ENCODE measurements around the gene TMEM243. TPM values are rescaled to one million over a fixed set of nuclear protein-coding genes. Genes with fewer than 3 reads are reported as not detected.

Gene TMEM243
- total and polyA plus RNA-seq, 10 of the 15 experiments (the other 5 are each of a cell fraction or from before 2014, with no cell fraction given) = 47.8 to 170 (median 77.9) TPM

GRCh38 chr7:87154569-87154968 lies 65.0 kb downstream of the TMEM243 start:
- Histone ChIP-seq H3K4me1 (ENCODE audit: control insufficient read depth, insufficient read depth, low read length) (peaks cover 6% of the 10 kb centered on the region; the same call in 1 of the 2 replicates), H3K9ac (ENCODE audit: control insufficient read depth, insufficient read depth, low read length) (peak overlapping the region; percentile 97), H3K79me2 (ENCODE audit: control insufficient read depth, insufficient read depth, low read length) (peaks cover 80% of the 10 kb centered on the region), H4K20me1 (ENCODE audit: control insufficient read depth, insufficient read depth) (no peaks in the 10 kb centered on the region; the same call in 1 of the 2 replicates), H3K9me3 (replicated peaks; ENCODE audit: control insufficient read depth, insufficient read depth, low read length) (no peaks in the 10 kb centered on the region), H2AFZ (ENCODE audit: control insufficient read depth, low read depth, low read length) (no peak overlapping the region), H3K27me3 (replicated peaks in 1 of 2; ENCODE audit: control insufficient read depth in 2 of 2, insufficient read depth in 2 of 2, low read length in 1 of 2) (no peaks in the 10 kb centered on the region), H3K4me2 (ENCODE audit: control insufficient read depth, insufficient read depth) (peak overlapping the region; percentile 72), H3K36me3 (ENCODE audit: control insufficient read depth in 2 of 2, insufficient read depth in 2 of 2, low read length in 1 of 2) (peaks cover 0 to 6% of the 10 kb centered on the region in 2 experiments; a peak in 1 of 4 replicates), H3K27ac (ENCODE audit: control insufficient read depth, insufficient read depth) (peak overlapping the region; percentile 99), H3K4me3 (peak overlapping the region; percentile 91)
- WGBS (ENCODE audit: insufficient coverage, insufficient replicate concordance, low lambda C conversion rate, missing lambda C conversion rate) = 0% methylated on average over 3 of the region's 3 CpGs
- in situ Hi-C loops (cut with MboI) (no loop called here), intact Hi-C loops (cut with micrococcal nuclease; ENCODE audit: unreplicated experiment) (loop anchor here (5.0 to 10.0 kb wide), 4 partner anchors 263 to 1060 kb away; partner anchors contain the start of genes DBF4 and SLC25A40)
- CTCF ChIA-PET = interaction anchor here (1.0 to 6.8 kb wide), 12 partner anchors 10 to 83 kb away, joined by 3 to 24 read pairs (median 4); partner anchors contain the start of gene TMEM243
- TF ChIP-seq, protein P1, sequence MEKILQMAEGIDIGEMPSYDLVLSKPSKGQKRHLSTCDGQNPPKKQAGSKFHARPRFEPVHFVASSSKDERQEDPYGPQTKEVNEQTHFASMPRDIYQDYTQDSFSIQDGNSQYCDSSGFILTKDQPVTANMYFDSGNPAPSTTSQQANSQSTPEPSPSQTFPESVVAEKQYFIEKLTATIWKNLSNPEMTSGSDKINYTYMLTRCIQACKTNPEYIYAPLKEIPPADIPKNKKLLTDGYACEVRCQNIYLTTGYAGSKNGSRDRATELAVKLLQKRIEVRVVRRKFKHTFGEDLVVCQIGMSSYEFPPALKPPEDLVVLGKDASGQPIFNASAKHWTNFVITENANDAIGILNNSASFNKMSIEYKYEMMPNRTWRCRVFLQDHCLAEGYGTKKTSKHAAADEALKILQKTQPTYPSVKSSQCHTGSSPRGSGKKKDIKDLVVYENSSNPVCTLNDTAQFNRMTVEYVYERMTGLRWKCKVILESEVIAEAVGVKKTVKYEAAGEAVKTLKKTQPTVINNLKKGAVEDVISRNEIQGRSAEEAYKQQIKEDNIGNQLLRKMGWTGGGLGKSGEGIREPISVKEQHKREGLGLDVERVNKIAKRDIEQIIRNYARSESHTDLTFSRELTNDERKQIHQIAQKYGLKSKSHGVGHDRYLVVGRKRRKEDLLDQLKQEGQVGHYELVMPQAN (conservative IDR thresholded peaks at IDR 0.05) = no peak
- TF ChIP-seq IRF4 (IDR thresholded peaks at IDR 0.05; ENCODE audit: low read depth, low read length) (no peak), JUNB (IDR thresholded peaks at IDR 0.05) (peak; percentile 61; the same call in 1 of the 2 replicates)
- no peak for ATAC-seq
- no peak for FAIRE-seq
- no TSS peak for BruUV-seq (replicated peaks)
- RAD21 ChIA-PET (ENCODE audit: unreplicated experiment) = interaction anchor here (1.0 to 6.0 kb wide), 6 partner anchors 12 to 190 kb away, joined by 3 to 153 read pairs (median 6); partner anchors contain the start of gene TMEM243
- DNase-seq (ENCODE audit: low read depth, low spot score) = no peak
- SMC1A ChIA-PET (ENCODE audit: uncharacterized antibody, unreplicated experiment) = interaction anchor here (0.8 to 7.7 kb wide), 15 partner anchors 9 to 213 kb away, joined by 3 to 112 read pairs (median 5); partner anchors contain the start of gene TMEM243
- POLR2A ChIA-PET = interaction anchor here (0.7 to 10.2 kb wide), 6 partner anchors 8 to 69 kb away, joined by 3 to 215 read pairs (median 4); partner anchors contain the start of gene TMEM243

Data from GM12878 (cell line).